ENCODE measurements around the gene AGPS.

DNA sequence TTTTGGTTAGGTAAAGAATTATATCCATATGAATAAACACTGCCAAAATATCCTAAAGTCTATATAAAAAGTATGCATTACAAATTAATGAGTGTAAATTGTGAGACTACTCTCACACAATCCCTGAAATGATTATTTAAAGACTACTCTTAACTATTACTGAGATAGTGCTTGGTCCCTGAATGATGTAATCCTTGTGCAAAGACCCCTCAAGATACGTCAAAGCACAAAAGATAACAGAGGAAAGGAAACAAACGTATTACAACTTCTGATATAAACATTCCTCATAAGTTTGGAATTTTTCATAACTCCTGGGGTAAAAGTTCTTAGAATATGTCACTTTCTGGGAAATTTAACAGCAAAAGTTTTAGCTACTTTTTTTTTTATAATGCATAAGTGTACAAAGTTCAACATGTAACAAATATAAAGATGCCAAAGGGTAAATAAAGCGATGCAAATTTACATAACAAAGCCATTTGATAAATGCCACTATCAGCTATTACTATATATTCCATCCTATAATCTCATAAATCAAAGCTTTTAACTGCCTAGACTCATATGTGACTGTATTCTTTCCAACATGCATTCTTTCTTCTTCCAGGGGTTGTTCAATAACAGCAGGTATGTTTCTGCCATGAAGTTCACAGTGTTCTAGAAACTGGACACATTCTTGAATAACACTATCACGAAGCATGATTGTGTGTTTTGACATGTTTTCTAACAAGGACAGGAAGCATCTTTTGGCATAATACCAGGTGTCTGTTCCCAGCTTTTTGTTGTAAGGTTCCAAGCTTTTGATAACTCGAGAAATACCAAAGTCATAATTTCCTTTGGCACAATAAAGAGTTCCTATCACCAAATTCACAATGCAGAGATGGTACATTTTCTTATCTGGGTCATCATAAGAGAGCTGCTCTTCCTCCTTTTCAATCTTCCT lies 158.0 kb downstream of the AGPS start:
- TF ChIP-seq, protein P1, sequence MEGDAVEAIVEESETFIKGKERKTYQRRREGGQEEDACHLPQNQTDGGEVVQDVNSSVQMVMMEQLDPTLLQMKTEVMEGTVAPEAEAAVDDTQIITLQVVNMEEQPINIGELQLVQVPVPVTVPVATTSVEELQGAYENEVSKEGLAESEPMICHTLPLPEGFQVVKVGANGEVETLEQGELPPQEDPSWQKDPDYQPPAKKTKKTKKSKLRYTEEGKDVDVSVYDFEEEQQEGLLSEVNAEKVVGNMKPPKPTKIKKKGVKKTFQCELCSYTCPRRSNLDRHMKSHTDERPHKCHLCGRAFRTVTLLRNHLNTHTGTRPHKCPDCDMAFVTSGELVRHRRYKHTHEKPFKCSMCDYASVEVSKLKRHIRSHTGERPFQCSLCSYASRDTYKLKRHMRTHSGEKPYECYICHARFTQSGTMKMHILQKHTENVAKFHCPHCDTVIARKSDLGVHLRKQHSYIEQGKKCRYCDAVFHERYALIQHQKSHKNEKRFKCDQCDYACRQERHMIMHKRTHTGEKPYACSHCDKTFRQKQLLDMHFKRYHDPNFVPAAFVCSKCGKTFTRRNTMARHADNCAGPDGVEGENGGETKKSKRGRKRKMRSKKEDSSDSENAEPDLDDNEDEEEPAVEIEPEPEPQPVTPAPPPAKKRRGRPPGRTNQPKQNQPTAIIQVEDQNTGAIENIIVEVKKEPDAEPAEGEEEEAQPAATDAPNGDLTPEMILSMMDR (conservative IDR thresholded peaks at IDR 0.05; ENCODE audit: low read depth, low read length) = no peak
- no peak for TF ChIP-seq EZH2 (IDR thresholded peaks at IDR 0.05; ENCODE audit: borderline replicate concordance, low read depth, low read length, poor library complexity, severe bottlenecking)
